MCF 10A (cell line): ENCODE measurements around the gene ELF1. TPM values are rescaled to one million over a fixed set of nuclear protein-coding genes. Genes with fewer than 3 reads are reported as not detected.

ENCODE experiments used
- BruUV-seq: library from RNA; stranded (reverse); fragments of 400-500 nt; replicated peaks from 2 replicates; lab custom pipeline; 2021; lab: Mats Ljungman, UMichigan
- CTCF ChIA-PET: fragments of 300-600 bp; sonication (Branson Sonifier 250); formaldehyde crosslinking; extraction: SDS; loops from one replicate; lab custom pipeline; 2021; ENCODE audit warnings: antibody characterized with exemption, inconsistent platforms; lab: Yijun Ruan, JAX
- POLR2A ChIA-PET: fragments of 300-600, 350-650 bp; sonication (Branson Sonifier 250); formaldehyde crosslinking; extraction: SDS; loops from one replicate; lab custom pipeline; 2020; ENCODE audit warnings: antibody characterized with exemption, inconsistent platforms; lab: Yijun Ruan, JAX
- DNase-seq: peaks from one replicate; pipeline ENCODE4 v3.0.0-alpha.2; 2018; ENCODE audit not compliant: unreplicated experiment
- H3K27ac Mint-ChIP-seq: one replicate; pipeline ENCODE4 v1.8.0; 2022; ENCODE audit warnings: mild to moderate bottlenecking, low read depth, mixed read lengths; ENCODE audit not compliant: unreplicated experiment
- H3K27me3 Mint-ChIP-seq: one replicate; pipeline ENCODE4 v1.8.0; 2022; ENCODE audit warnings: mixed read lengths; ENCODE audit not compliant: insufficient read depth, unreplicated experiment
- H3K36me3 Mint-ChIP-seq: one replicate; pipeline ENCODE4 v1.8.0; 2022; ENCODE audit warnings: mild to moderate bottlenecking, moderate library complexity, mixed read lengths; ENCODE audit not compliant: insufficient read depth, unreplicated experiment
- H3K4me1 Mint-ChIP-seq: one replicate; pipeline ENCODE4 v1.8.0; 2022; ENCODE audit warnings: mixed read lengths; ENCODE audit not compliant: insufficient read depth, unreplicated experiment
- H3K4me3 Mint-ChIP-seq: one replicate; pipeline ENCODE4 v1.8.0; 2022; ENCODE audit warnings: mild to moderate bottlenecking, moderate library complexity, mixed read lengths; ENCODE audit not compliant: unreplicated experiment
- H3K9me3 Mint-ChIP-seq: one replicate; pipeline ENCODE4 v1.8.0; 2022; ENCODE audit warnings: mixed read lengths; ENCODE audit not compliant: unreplicated experiment
- CTCF ChIP-seq: fragments of 200-600 bp; IDR thresholded peaks from one replicate; pipeline ENCODE4 v1.8.0; 2022; ENCODE audit warnings: antibody characterized with exemption, mild to moderate bottlenecking; ENCODE audit not compliant: unreplicated experiment
- intact Hi-C: fragments of 100-400 bp; cut with micrococcal nuclease; formaldehyde crosslinking; loops from 2 replicates; pipeline ENCODE4 v1.14.1; 2022
- total RNA-seq: library from RNA; stranded (reverse); gene quantifications from 2 replicates; pipeline ENCODE4 v1.2.3, GENCODE V29; 2022

ELF1 gene
- total RNA-seq, 1 experiment from 2014 or later: 73.7 TPM

- Mint-ChIP-seq H3K4me3 (no peak overlapping the region), H3K36me3 (peaks cover 28% of the 10 kb centered on the region), H3K27ac (no peak overlapping the region), H3K9me3 (no peaks in the 10 kb centered on the region), H3K27me3 (no peaks in the 10 kb centered on the region), H3K4me1 (peaks cover 24% of the 10 kb centered on the region)
- BruUV-seq: no TSS peak
- no peak for TF ChIP-seq CTCF
- CTCF ChIA-PET: interaction anchor here (0.6 to 0.9 kb wide), 3 partner anchors 10 to 29 kb away, joined by 3 read pairs; no protein-coding TSS in a partner anchor
- no peak for DNase-seq
- intact Hi-C loops: no loop called here
- POLR2A ChIA-PET: interaction anchor here (1.0 to 1.3 kb wide), 2 partner anchors 34 to 36 kb away, joined by 3 to 6 read pairs; partner anchors contain the start of gene WBP4
Measured at GRCh38 chr13:41025518-41025917, 6.4 kb upstream of the ELF1 start.

- Mint-ChIP-seq H3K4me1 (peaks cover 35% of the 10 kb centered on the region), H3K27ac (peak overlapping the region; percentile 99)
- CTCF ChIA-PET: interaction anchor here (0.6 to 2.2 kb wide), 6 partner anchors 14 to 1849 kb away, joined by 3 to 8 read pairs (median 3); no protein-coding TSS in a partner anchor
Measured at GRCh38 chr13:41019578-41020347, 647 bp upstream of the ELF1 start.

GRCh38 chr13:41018602-41018948 lies 541 bp downstream of the ELF1 start:
- Mint-ChIP-seq H3K27ac (peak overlapping the region; percentile 99), H3K4me3 (peak overlapping the region; percentile 77), H3K36me3 (no peaks in the 10 kb centered on the region), H3K4me1 (peaks cover 33% of the 10 kb centered on the region), H3K27me3 (no peaks in the 10 kb centered on the region), H3K9me3 (no peaks in the 10 kb centered on the region)
- intact Hi-C loops: loop anchor here (2.0 kb wide), 1 partner anchor 42 kb away; the partner anchor contains the start of gene WBP4
- CTCF ChIA-PET: interaction anchor here (0.6 to 1.2 kb wide), 2 partner anchors 37 to 203 kb away, joined by 3 to 6 read pairs; no protein-coding TSS in a partner anchor
- POLR2A ChIA-PET: interaction anchor here (0.9 to 11.0 kb wide), 17 partner anchors 10 to 294 kb away, joined by 3 to 283 read pairs (median 8); partner anchors contain the start of genes SLC25A15 and WBP4
- no TSS peak for BruUV-seq
- no peak for DNase-seq
- TF ChIP-seq CTCF: no peak

More at GRCh38 chr13:41019578-41020347, 647 bp upstream of the ELF1 start:
- intact Hi-C loops: loop anchor here (2.0 kb wide), 1 partner anchor 41 kb away; the partner anchor contains the start of gene WBP4
- H3K9me3 Mint-ChIP-seq: no peaks in the 10 kb centered on the region
- H3K4me3 Mint-ChIP-seq: peak overlapping the region; percentile 77
- no peaks in the 10 kb centered on the region for H3K27me3 Mint-ChIP-seq
- no TSS peak for BruUV-seq
- TF ChIP-seq CTCF: no peak
- POLR2A ChIA-PET: interaction anchor here (0.6 to 11.0 kb wide), 21 partner anchors 8 to 942 kb away, joined by 3 to 283 read pairs (median 5); partner anchors contain the start of genes SLC25A15 and WBP4
- H3K36me3 Mint-ChIP-seq: peaks cover 4% of the 10 kb centered on the region
- no peak for DNase-seq
